Stimulated activated memory B cell treated with anti-CD40 and anti-IgM and Interleukin-4, amounts not matched to agents 10 μg/mL and 1 μg/mL and 100 μg/mL, for 72 hours (primary cell): ENCODE data around the gene RAB40A.

ENCODE experiments used
- ATAC-seq: fragments of 150-1000 bp; cut with Tn5 transposase; 2 replicates; pipeline ENCODE4 v1.10.0; 2021
- H3K27ac Mint-ChIP-seq: one replicate; pipeline ENCODE4 v1.8.0; 2022; ENCODE audit warnings: mild to moderate bottlenecking, mixed read lengths
- H3K27me3 Mint-ChIP-seq: one replicate; pipeline ENCODE4 v1.8.0; 2022; ENCODE audit warnings: mixed read lengths
- H3K36me3 Mint-ChIP-seq: one replicate; pipeline ENCODE4 v1.8.0; 2022; ENCODE audit warnings: mixed read lengths
- H3K4me1 Mint-ChIP-seq: one replicate; pipeline ENCODE4 v1.8.0; 2022; ENCODE audit warnings: mixed read lengths
- H3K4me3 Mint-ChIP-seq: one replicate; pipeline ENCODE4 v1.8.0; 2022; ENCODE audit warnings: mild to moderate bottlenecking, moderate library complexity, mixed read lengths
- H3K9me3 Mint-ChIP-seq: one replicate; pipeline ENCODE4 v1.8.0; 2022; ENCODE audit warnings: mixed read lengths

RAB40A gene

GRCh38 chrX:103453655-103454054, 65.6 kb downstream of the RAB40A start:
- H3K9me3 Mint-ChIP-seq: no peaks in the 10 kb centered on the region
- no peaks in the 10 kb centered on the region for H3K4me1 Mint-ChIP-seq
- no peaks in the 10 kb centered on the region for H3K27me3 Mint-ChIP-seq
- no peak for ATAC-seq
- no peak overlapping the region for H3K27ac Mint-ChIP-seq
- peaks cover 6% of the 10 kb centered on the region for H3K36me3 Mint-ChIP-seq
- H3K4me3 Mint-ChIP-seq: no peak overlapping the region
